ENCODE data around the gene TTLL7. TPM values are rescaled to one million over a fixed set of nuclear protein-coding genes. Genes with fewer than 3 reads are reported as not detected.
"Not testable (repeated sequence)": the region's sequence is repeated elsewhere in the genome, so short reads cannot be mapped to it uniquely, and the experiment has no call there.

The TTLL7 gene
- total RNA-seq, 4 donors from 2014 or later: 3.0 to 15.1 (median 4.4) TPM

- intact Hi-C loops (cut with DNase I): loop anchor here (10.0 kb wide), 1 partner anchor 495 kb away; no protein-coding TSS in a partner anchor
- DNase-seq: no peak
- no peaks in the 10 kb centered on the region for H3K36me3 ChIP-seq
- no peaks in the 10 kb centered on the region for H3K4me1 ChIP-seq
- no peak overlapping the region for H3K27ac ChIP-seq
- TF ChIP-seq POLR2A (IDR thresholded peaks at IDR 0.05) (no peak), CTCF (IDR thresholded peaks at IDR 0.05) (no peak)
- H3K27me3 ChIP-seq: no peaks in the 10 kb centered on the region
- WGBS, 2 donors: 72 to 97% methylated on average over 1 of the region's 1 CpG
- H3K9me3 ChIP-seq: no peaks in the 10 kb centered on the region
- no peak overlapping the region for H3K4me3 ChIP-seq
These were observed 79.1 kb downstream of the TTLL7 start for GRCh38 chr1:83919872-83920271.

GRCh38 chr1:83918688-83919285, 80.1 kb downstream of the TTLL7 start:
- H3K4me1 ChIP-seq: no peaks in the 10 kb centered on the region
- no peak overlapping the region for H3K4me3 ChIP-seq
- TF ChIP-seq POLR2A (IDR thresholded peaks at IDR 0.05) (no peak), CTCF (IDR thresholded peaks at IDR 0.05) (no peak)
- no peaks in the 10 kb centered on the region for H3K36me3 ChIP-seq
- WGBS, 2 donors: 79% methylated on average over 2 of the region's 2 CpGs
- intact Hi-C loops (cut with DNase I): no loop called here
- H3K27me3 ChIP-seq: no peaks in the 10 kb centered on the region
- no peak for DNase-seq
- H3K27ac ChIP-seq: no peak overlapping the region
- no peaks in the 10 kb centered on the region for H3K9me3 ChIP-seq

GRCh38 chr1:83917959-83918358, 81.0 kb downstream of the TTLL7 start:
- H3K4me3 ChIP-seq: no peak overlapping the region
- intact Hi-C loops (cut with DNase I): no loop called here
- no peak for TF ChIP-seq POLR2A (IDR thresholded peaks at IDR 0.05)
- TF ChIP-seq CTCF (IDR thresholded peaks at IDR 0.05): no peak
- H3K36me3 ChIP-seq: no peaks in the 10 kb centered on the region
- no peak for DNase-seq
- H3K27ac ChIP-seq: no peak overlapping the region
- no peaks in the 10 kb centered on the region for H3K9me3 ChIP-seq
- no peaks in the 10 kb centered on the region for H3K4me1 ChIP-seq
- no peaks in the 10 kb centered on the region for H3K27me3 ChIP-seq
- WGBS, 2 donors: 79 to 83% methylated on average over 1 of the region's 1 CpG

- H3K27ac ChIP-seq; H3K4me3 ChIP-seq; H3K4me1 ChIP-seq; DNase-seq; H3K27me3 ChIP-seq; intact Hi-C loops (cut with DNase I); H3K9me3 ChIP-seq; H3K36me3 ChIP-seq: not testable (repeated sequence)
- no CpG with 5 or more reads among the region's 1 CpG for WGBS, 2 donors
These were observed 82.8 kb downstream of the TTLL7 start for GRCh38 chr1:83916094-83916493.

GRCh38 chr1:83912876-83913275, 86.1 kb downstream of the TTLL7 start:
- Histone ChIP-seq H3K27ac (no peak overlapping the region), H3K9me3 (no peaks in the 10 kb centered on the region), H3K4me3 (no peak overlapping the region), H3K36me3 (no peaks in the 10 kb centered on the region), H3K27me3 (no peaks in the 10 kb centered on the region), H3K4me1 (peaks cover 0 to 12% (median 0%) of the 10 kb centered on the region in 3 donors)
- no peak for TF ChIP-seq CTCF (IDR thresholded peaks at IDR 0.05)
- TF ChIP-seq POLR2A (IDR thresholded peaks at IDR 0.05): no peak
- DNase-seq: no peak
- 62 to 72% methylated on average over 2 of the region's 2 CpGs for WGBS, 2 donors
- intact Hi-C loops (cut with DNase I): no loop called here

- no peak for DNase-seq
- no peaks in the 10 kb centered on the region for H3K27me3 ChIP-seq
- no peak overlapping the region for H3K27ac ChIP-seq
- H3K36me3 ChIP-seq: no peaks in the 10 kb centered on the region
- H3K4me1 ChIP-seq: peaks cover 0 to 12% (median 0%) of the 10 kb centered on the region in 3 donors
- intact Hi-C loops (cut with DNase I): no loop called here
- H3K4me3 ChIP-seq: no peak overlapping the region
- no peaks in the 10 kb centered on the region for H3K9me3 ChIP-seq
- WGBS, 2 donors: 6 to 19% methylated on average over 3 of the region's 3 CpGs
- no peak for TF ChIP-seq CTCF (IDR thresholded peaks at IDR 0.05)
- no peak for TF ChIP-seq POLR2A (IDR thresholded peaks at IDR 0.05)
These were observed 88.5 kb downstream of the TTLL7 start for GRCh38 chr1:83910461-83910860.

Data from esophagus squamous epithelium (tissue), 5 donors.